Measurements from ENCODE around the gene SLX1B. TPM values are rescaled to one million over a fixed set of nuclear protein-coding genes. Genes with fewer than 3 reads are reported as not detected.
"Not testable (repeated sequence)": the region's sequence is repeated elsewhere in the genome, so short reads cannot be mapped to it uniquely, and the experiment has no call there.

SLX1B gene
- total RNA-seq, 2 experiments from 2014 or later = 19.2 to 47.8 TPM

- CTCF ChIA-PET (ENCODE audit: unreplicated experiment); intact Hi-C loops (cut with micrococcal nuclease; ENCODE audit: unreplicated experiment); H4K20me1 ChIP-seq (ENCODE audit: insufficient read depth, low read length); DNase-seq (ENCODE audit: low spot score); H3K9me2 ChIP-seq (ENCODE audit: insufficient read depth, low read length); POLR2A ChIA-PET; BruUV-seq (replicated peaks); H3K4me2 ChIP-seq (ENCODE audit: low read length); H3K4me3 ChIP-seq (ENCODE audit: low read depth, low read length, poor library complexity, severe bottlenecking); H3K27ac ChIP-seq (ENCODE audit: low read depth, low read length, poor library complexity, severe bottlenecking); H3K79me2 ChIP-seq (ENCODE audit: insufficient read depth, low read depth, low read length); H2AFZ ChIP-seq (ENCODE audit: low read length); H3K4me1 ChIP-seq (ENCODE audit: insufficient read depth, low read length, poor library complexity, severe bottlenecking); H3K9me3 ChIP-seq (ENCODE audit: low read length); H3K36me3 ChIP-seq (ENCODE audit: insufficient read depth, low read length): not testable (repeated sequence)
These were observed 3.3 kb downstream of the SLX1B start for GRCh38 chr16:29457660-29458059.

- intact Hi-C loops (cut with micrococcal nuclease; ENCODE audit: unreplicated experiment); H3K9me2 ChIP-seq (ENCODE audit: insufficient read depth, low read length); DNase-seq (ENCODE audit: low spot score); H4K20me1 ChIP-seq (ENCODE audit: insufficient read depth, low read length); CTCF ChIA-PET (ENCODE audit: unreplicated experiment); H3K4me1 ChIP-seq (ENCODE audit: insufficient read depth, low read length, poor library complexity, severe bottlenecking); H3K36me3 ChIP-seq (ENCODE audit: insufficient read depth, low read length); POLR2A ChIA-PET; H3K79me2 ChIP-seq (ENCODE audit: insufficient read depth, low read depth, low read length); BruUV-seq (replicated peaks); H3K4me2 ChIP-seq (ENCODE audit: low read length); H3K9me3 ChIP-seq (ENCODE audit: low read length); H3K27ac ChIP-seq (ENCODE audit: low read depth, low read length, poor library complexity, severe bottlenecking); H2AFZ ChIP-seq (ENCODE audit: low read length); H3K4me3 ChIP-seq (ENCODE audit: low read depth, low read length, poor library complexity, severe bottlenecking): not testable (repeated sequence)
These were observed 5.6 kb downstream of the SLX1B start, which contains the start of gene SULT1A4 for GRCh38 chr16:29459706-29460646. TSS of gene SULT1A4 (plus strand) at chr16:29459913. CDS start at chr16:29461386, 1,473 bp downstream.

- CTCF ChIA-PET (ENCODE audit: unreplicated experiment); H3K9me3 ChIP-seq (ENCODE audit: low read length); H3K27ac ChIP-seq (ENCODE audit: low read depth, low read length, poor library complexity, severe bottlenecking); H2AFZ ChIP-seq (ENCODE audit: low read length); H3K4me3 ChIP-seq (ENCODE audit: low read depth, low read length, poor library complexity, severe bottlenecking); H3K4me2 ChIP-seq (ENCODE audit: low read length); BruUV-seq (replicated peaks); H3K79me2 ChIP-seq (ENCODE audit: insufficient read depth, low read depth, low read length); H3K36me3 ChIP-seq (ENCODE audit: insufficient read depth, low read length); intact Hi-C loops (cut with micrococcal nuclease; ENCODE audit: unreplicated experiment); DNase-seq (ENCODE audit: low spot score); H3K4me1 ChIP-seq (ENCODE audit: insufficient read depth, low read length, poor library complexity, severe bottlenecking); POLR2A ChIA-PET; H4K20me1 ChIP-seq (ENCODE audit: insufficient read depth, low read length); H3K9me2 ChIP-seq (ENCODE audit: insufficient read depth, low read length): not testable (repeated sequence)
These were observed 6.3 kb downstream of the SLX1B start for GRCh38 chr16:29460647-29461030.

GRCh38 chr16:29465985-29466824 lies 11.9 kb downstream of the SLX1B start:
- intact Hi-C loops (cut with micrococcal nuclease; ENCODE audit: unreplicated experiment); CTCF ChIA-PET (ENCODE audit: unreplicated experiment); H3K27ac ChIP-seq (ENCODE audit: low read depth, low read length, poor library complexity, severe bottlenecking): not testable (repeated sequence)

GRCh38 chr16:29466904-29467303 lies 12.6 kb downstream of the SLX1B start:
- intact Hi-C loops (cut with micrococcal nuclease; ENCODE audit: unreplicated experiment); H3K4me3 ChIP-seq (ENCODE audit: low read depth, low read length, poor library complexity, severe bottlenecking); H3K36me3 ChIP-seq (ENCODE audit: insufficient read depth, low read length); H3K4me2 ChIP-seq (ENCODE audit: low read length); H2AFZ ChIP-seq (ENCODE audit: low read length); H3K79me2 ChIP-seq (ENCODE audit: insufficient read depth, low read depth, low read length); H3K4me1 ChIP-seq (ENCODE audit: insufficient read depth, low read length, poor library complexity, severe bottlenecking); POLR2A ChIA-PET; CTCF ChIA-PET (ENCODE audit: unreplicated experiment); H4K20me1 ChIP-seq (ENCODE audit: insufficient read depth, low read length); BruUV-seq (replicated peaks); DNase-seq (ENCODE audit: low spot score); H3K27ac ChIP-seq (ENCODE audit: low read depth, low read length, poor library complexity, severe bottlenecking); H3K9me3 ChIP-seq (ENCODE audit: low read length); H3K9me2 ChIP-seq (ENCODE audit: insufficient read depth, low read length): not testable (repeated sequence)

More at GRCh38 chr16:29465985-29466824, 11.9 kb downstream of the SLX1B start:
- H3K4me1 ChIP-seq (ENCODE audit: insufficient read depth, low read length, poor library complexity, severe bottlenecking); H3K9me2 ChIP-seq (ENCODE audit: insufficient read depth, low read length); H4K20me1 ChIP-seq (ENCODE audit: insufficient read depth, low read length); BruUV-seq (replicated peaks); H3K4me2 ChIP-seq (ENCODE audit: low read length); DNase-seq (ENCODE audit: low spot score); H3K9me3 ChIP-seq (ENCODE audit: low read length); POLR2A ChIA-PET; H3K36me3 ChIP-seq (ENCODE audit: insufficient read depth, low read length); H2AFZ ChIP-seq (ENCODE audit: low read length); H3K79me2 ChIP-seq (ENCODE audit: insufficient read depth, low read depth, low read length); H3K4me3 ChIP-seq (ENCODE audit: low read depth, low read length, poor library complexity, severe bottlenecking): not testable (repeated sequence)

- intact Hi-C loops (cut with micrococcal nuclease; ENCODE audit: unreplicated experiment); H3K9me3 ChIP-seq (ENCODE audit: low read length); H3K36me3 ChIP-seq (ENCODE audit: insufficient read depth, low read length); CTCF ChIA-PET (ENCODE audit: unreplicated experiment); H3K4me2 ChIP-seq (ENCODE audit: low read length); H2AFZ ChIP-seq (ENCODE audit: low read length); H3K79me2 ChIP-seq (ENCODE audit: insufficient read depth, low read depth, low read length); H3K27ac ChIP-seq (ENCODE audit: low read depth, low read length, poor library complexity, severe bottlenecking); H3K9me2 ChIP-seq (ENCODE audit: insufficient read depth, low read length); H4K20me1 ChIP-seq (ENCODE audit: insufficient read depth, low read length); H3K4me3 ChIP-seq (ENCODE audit: low read depth, low read length, poor library complexity, severe bottlenecking); H3K4me1 ChIP-seq (ENCODE audit: insufficient read depth, low read length, poor library complexity, severe bottlenecking); BruUV-seq (replicated peaks); DNase-seq (ENCODE audit: low spot score); POLR2A ChIA-PET: not testable (repeated sequence)
These were observed 13.5 kb downstream of the SLX1B start for GRCh38 chr16:29467654-29468366.
